ENCODE measurements around the gene TMEM87B.

TMEM87B gene

DNA sequence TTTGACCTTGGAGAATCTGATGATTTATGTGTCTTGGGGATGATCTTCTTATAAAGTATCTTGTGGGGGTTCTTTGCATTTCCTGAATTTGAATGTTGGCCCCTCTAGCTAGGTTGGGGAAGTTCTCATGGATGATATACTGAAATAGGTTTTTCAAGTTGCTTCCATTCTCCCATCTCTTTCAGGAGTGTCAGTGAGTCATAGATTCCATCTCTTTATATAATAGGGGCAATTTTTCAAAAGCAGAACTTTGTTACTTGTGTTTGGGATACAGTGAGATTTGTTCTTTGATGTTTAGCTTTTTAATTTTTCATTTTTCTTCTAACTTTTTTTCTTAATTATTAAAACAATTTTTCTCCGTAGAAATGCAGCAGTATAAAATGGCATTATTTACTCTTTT is 19.4 kb downstream of the TMEM87B start:
- DNase-seq = no peak
- TF ChIP-seq, protein P1, sequence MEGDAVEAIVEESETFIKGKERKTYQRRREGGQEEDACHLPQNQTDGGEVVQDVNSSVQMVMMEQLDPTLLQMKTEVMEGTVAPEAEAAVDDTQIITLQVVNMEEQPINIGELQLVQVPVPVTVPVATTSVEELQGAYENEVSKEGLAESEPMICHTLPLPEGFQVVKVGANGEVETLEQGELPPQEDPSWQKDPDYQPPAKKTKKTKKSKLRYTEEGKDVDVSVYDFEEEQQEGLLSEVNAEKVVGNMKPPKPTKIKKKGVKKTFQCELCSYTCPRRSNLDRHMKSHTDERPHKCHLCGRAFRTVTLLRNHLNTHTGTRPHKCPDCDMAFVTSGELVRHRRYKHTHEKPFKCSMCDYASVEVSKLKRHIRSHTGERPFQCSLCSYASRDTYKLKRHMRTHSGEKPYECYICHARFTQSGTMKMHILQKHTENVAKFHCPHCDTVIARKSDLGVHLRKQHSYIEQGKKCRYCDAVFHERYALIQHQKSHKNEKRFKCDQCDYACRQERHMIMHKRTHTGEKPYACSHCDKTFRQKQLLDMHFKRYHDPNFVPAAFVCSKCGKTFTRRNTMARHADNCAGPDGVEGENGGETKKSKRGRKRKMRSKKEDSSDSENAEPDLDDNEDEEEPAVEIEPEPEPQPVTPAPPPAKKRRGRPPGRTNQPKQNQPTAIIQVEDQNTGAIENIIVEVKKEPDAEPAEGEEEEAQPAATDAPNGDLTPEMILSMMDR (IDR thresholded peaks at IDR 0.05) = no peak
- Histone ChIP-seq H3K36me3 (peaks cover 16 to 59% (median 44%) of the 10 kb centered on the region in 3 donors), H3K4me1 (no peaks in the 10 kb centered on the region), H3K9me3 (no peaks in the 10 kb centered on the region), H3K4me3 (no peak overlapping the region), H3K27me3 (no peaks in the 10 kb centered on the region), H3K27ac (no peak overlapping the region)
- intact Hi-C loops (cut with DNase I; ENCODE audit: low total_unique reads) = no loop called here

DNA sequence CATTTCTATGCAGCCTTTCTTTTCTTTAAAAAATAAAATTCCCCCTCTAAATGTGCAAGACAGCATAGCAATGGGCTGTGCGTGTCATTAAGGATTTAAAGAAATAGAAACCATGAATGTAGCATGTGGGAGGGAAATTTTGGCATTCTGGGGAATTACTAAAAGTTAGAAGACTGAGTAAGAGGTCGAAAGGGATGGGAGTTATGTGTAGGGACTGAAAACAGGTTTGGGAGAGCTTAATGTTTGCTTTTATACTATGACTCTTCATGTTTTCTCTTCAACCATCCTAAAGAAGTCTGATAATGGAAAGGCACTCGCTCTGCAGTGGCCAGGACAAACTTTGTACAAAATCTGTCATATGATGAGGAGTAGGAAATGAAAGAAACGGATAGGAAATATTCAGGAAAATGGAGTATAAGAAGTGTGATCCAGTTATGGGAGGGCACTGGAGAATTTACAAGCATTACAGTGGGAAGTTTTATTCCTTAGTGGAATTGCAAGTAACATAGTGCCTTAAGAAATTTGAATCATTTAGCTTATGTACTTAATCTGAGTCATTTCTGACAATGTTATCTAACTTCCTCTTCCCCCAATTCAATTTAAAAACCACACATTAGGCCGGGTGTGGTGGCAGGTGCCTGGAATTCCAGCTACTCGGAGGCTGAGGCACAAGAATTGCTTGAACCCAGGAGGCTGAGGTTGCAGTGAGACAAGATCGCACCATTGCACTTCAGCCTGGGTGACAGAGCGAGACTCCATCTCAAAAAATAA is 20.6 kb downstream of the TMEM87B start:
- Histone ChIP-seq H3K4me1 (no peaks in the 10 kb centered on the region), H3K9me3 (no peaks in the 10 kb centered on the region), H3K36me3 (peaks cover 16 to 49% (median 37%) of the 10 kb centered on the region in 3 donors), H3K27me3 (no peaks in the 10 kb centered on the region), H3K27ac (no peak overlapping the region), H3K4me3 (no peak overlapping the region)
- intact Hi-C loops (cut with DNase I; ENCODE audit: low total_unique reads) = no loop called here
- DNase-seq = no peak
- TF ChIP-seq, protein P1 (IDR thresholded peaks at IDR 0.05) = no peak

DNA sequence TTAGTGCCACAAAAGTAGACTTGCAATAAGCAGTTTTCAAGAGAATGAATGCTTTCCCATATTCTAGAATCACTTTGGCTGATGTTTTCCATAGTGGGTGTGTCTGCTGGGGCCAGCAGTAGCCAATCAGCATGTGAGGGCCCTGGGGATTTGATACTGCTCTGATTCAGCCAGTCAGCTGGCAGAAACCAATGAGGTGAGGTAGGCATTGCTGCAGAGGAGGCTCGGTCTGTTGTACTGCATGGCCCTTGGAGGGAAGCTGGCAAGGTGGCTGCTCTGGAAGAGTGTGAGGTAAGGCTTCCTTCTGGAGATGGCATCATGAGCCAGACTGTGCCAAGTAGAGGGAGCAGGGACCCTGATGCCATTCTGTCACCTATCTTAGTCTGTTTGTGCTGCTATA is 22.7 kb downstream of the TMEM87B start:
- Histone ChIP-seq H3K36me3 (peaks cover 16 to 57% (median 46%) of the 10 kb centered on the region in 3 donors), H3K4me1 (no peaks in the 10 kb centered on the region), H3K4me3 (no peak overlapping the region), H3K27ac (no peak overlapping the region), H3K9me3 (no peaks in the 10 kb centered on the region), H3K27me3 (no peaks in the 10 kb centered on the region)
- TF ChIP-seq, protein P1 (IDR thresholded peaks at IDR 0.05) = no peak
- intact Hi-C loops (cut with DNase I; ENCODE audit: low total_unique reads) = no loop called here
- no peak for DNase-seq

DNA sequence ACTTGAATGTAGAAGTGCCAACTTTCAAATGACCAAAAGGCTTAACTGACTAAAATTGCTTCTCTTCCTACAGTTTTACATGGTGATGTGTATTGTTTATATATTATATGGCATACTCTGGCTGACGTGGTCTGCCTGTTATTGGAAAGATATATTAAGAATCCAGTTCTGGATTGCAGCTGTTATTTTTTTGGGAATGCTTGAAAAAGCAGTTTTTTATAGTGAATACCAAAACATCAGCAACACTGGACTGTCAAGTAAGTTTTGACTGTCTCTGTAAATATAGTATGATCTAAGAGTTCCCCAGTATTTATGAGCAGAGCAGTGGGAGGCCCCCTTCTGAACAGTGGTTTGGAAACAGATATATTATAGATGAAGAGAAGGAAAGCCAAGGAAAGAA is 26.2 kb downstream of the TMEM87B start:
- no peak overlapping the region for H3K27ac ChIP-seq
- intact Hi-C loops (cut with DNase I; ENCODE audit: low total_unique reads) = no loop called here
- H3K27me3 ChIP-seq = no peaks in the 10 kb centered on the region
- no peak for DNase-seq
- TF ChIP-seq, protein P1 (IDR thresholded peaks at IDR 0.05) = no peak
- no peaks in the 10 kb centered on the region for H3K4me1 ChIP-seq
- peaks cover 8 to 74% (median 62%) of the 10 kb centered on the region in 3 donors for H3K36me3 ChIP-seq
- no peaks in the 10 kb centered on the region for H3K9me3 ChIP-seq
- H3K4me3 ChIP-seq = no peak overlapping the region

DNA sequence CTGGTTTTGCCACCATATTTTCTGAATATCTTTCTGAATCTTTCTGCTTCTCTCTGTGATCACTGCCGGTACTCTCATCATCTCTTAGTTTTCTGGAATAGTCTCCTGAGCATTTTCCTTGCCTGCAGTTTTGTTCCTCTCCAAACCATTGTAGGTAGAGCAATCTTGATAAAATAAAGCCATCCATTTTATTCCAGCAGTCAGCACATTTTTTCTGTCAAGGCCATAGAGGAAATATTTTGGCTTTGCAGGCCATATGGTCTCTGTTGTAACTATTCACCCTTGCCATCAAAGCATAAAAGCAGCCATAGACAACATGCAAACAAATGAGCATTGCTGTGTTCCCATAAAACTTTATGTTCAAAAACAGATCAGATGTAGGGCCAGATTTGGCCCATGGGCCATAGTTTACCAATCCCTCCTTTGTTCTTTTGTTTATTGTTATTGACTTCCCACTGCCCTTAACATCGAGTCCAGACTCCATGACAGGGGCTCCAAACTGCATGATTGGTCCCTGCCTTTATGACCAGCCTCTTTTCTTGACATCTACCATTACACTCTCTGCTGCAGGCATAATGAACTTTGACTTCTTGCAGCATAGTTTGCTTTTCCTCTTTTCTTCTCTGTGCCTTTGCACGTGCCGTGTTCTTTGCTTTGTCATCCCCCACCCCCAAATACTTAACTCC is 29.8 kb downstream of the TMEM87B start:
- no peak for DNase-seq
- intact Hi-C loops (cut with DNase I; ENCODE audit: low total_unique reads) = no loop called here
- H3K36me3 ChIP-seq = peaks cover 32 to 87% (median 78%) of the 10 kb centered on the region in 3 donors
- H3K4me3 ChIP-seq = no peak overlapping the region
- H3K4me1 ChIP-seq = no peaks in the 10 kb centered on the region
- H3K9me3 ChIP-seq = no peaks in the 10 kb centered on the region
- no peak overlapping the region for H3K27ac ChIP-seq
- H3K27me3 ChIP-seq = no peaks in the 10 kb centered on the region
- TF ChIP-seq, protein P1 (IDR thresholded peaks at IDR 0.05) = no peak
